Activated CD8-positive, alpha-beta memory T cell treated with anti-CD3 and anti-CD28 coated beads, Interleukin-2, amount 50 U/mL, for 48 hours (primary cell): ENCODE data around the gene PRKG1.
"Not testable (repeated sequence)": the region's sequence is repeated elsewhere in the genome, so short reads cannot be mapped to it uniquely, and the experiment has no call there.

ENCODE experiments used
- DNase-seq: peaks from one replicate; pipeline ENCODE4 v3.0.0-alpha.2; 2020

PRKG1 gene

GRCh38 chr10:51342381-51342780, 268.1 kb downstream of the PRKG1 start:
- DNase-seq = no peak

- DNase-seq = no peak
Observed at GRCh38 chr10:51343391-51343790, 269.1 kb downstream of the PRKG1 start.

- DNase-seq = no peak
Observed at GRCh38 chr10:51344371-51344770, 270.1 kb downstream of the PRKG1 start.

GRCh38 chr10:51348622-51349021, 274.3 kb downstream of the PRKG1 start:
- DNase-seq = no peak

GRCh38 chr10:51357170-51357569, 282.9 kb downstream of the PRKG1 start:
- DNase-seq = no peak

GRCh38 chr10:51358227-51358626, 283.9 kb downstream of the PRKG1 start:
- DNase-seq = no peak

GRCh38 chr10:51363415-51363814, 289.1 kb downstream of the PRKG1 start:
- DNase-seq = no peak

GRCh38 chr10:51364674-51365073, 290.4 kb downstream of the PRKG1 start:
- DNase-seq = no peak

GRCh38 chr10:51366044-51366443, 291.8 kb downstream of the PRKG1 start:
- DNase-seq = no peak

GRCh38 chr10:51367127-51367526, 292.8 kb downstream of the PRKG1 start:
- no peak for DNase-seq

GRCh38 chr10:51367694-51368093, 293.4 kb downstream of the PRKG1 start:
- DNase-seq = no peak

- DNase-seq = no peak
Observed at GRCh38 chr10:51368943-51369342, 294.7 kb downstream of the PRKG1 start.

- DNase-seq = no peak
Observed at GRCh38 chr10:51369903-51370302, 295.6 kb downstream of the PRKG1 start.

- no peak for DNase-seq
Observed at GRCh38 chr10:51371743-51372142, 297.5 kb downstream of the PRKG1 start.

- DNase-seq = no peak
Observed at GRCh38 chr10:51375790-51376189, 301.5 kb downstream of the PRKG1 start.

- DNase-seq = no peak
Observed at GRCh38 chr10:51377070-51377931, 303.0 kb downstream of the PRKG1 start.

- no peak for DNase-seq
Observed at GRCh38 chr10:51377932-51378599, 303.8 kb downstream of the PRKG1 start.

GRCh38 chr10:51382181-51382580, 307.9 kb downstream of the PRKG1 start:
- no peak for DNase-seq

GRCh38 chr10:51384971-51385370, 310.7 kb downstream of the PRKG1 start:
- no peak for DNase-seq

GRCh38 chr10:51386248-51386885, 312.1 kb downstream of the PRKG1 start:
- DNase-seq = no peak

GRCh38 chr10:51389415-51390321, 315.4 kb downstream of the PRKG1 start:
- peak; percentile 60 for DNase-seq

- not testable (repeated sequence) for DNase-seq
Observed at GRCh38 chr10:51393006-51393405, 318.7 kb downstream of the PRKG1 start.

- DNase-seq = no peak
Observed at GRCh38 chr10:51394039-51394438, 319.8 kb downstream of the PRKG1 start.
